Measurements from ENCODE around the gene IDH3B. TPM values are rescaled to one million over a fixed set of nuclear protein-coding genes. Genes with fewer than 3 reads are reported as not detected.

Gene IDH3B
- total RNA-seq, 4 donors from 2014 or later: 101 to 141 (median 116) TPM

DNA sequence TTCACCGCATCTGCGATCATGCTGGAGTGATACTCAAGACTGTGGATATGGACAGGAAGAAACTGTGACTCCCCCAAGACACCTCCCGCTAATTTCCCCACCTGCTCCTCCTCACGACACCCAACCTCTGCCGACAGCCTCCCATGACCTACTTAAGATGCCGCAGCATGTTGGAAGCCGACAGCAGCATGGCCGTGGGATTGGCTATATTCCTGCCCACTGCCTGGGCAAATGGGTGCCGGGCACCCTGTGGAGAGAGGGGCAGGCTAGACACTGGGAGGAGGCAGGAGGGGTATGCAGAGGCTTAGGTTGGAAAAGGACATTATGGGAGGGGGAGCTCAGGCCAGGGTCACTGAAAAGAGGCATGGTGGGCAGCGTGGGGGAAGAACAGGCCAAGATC is 4.5 kb downstream of the IDH3B start:
- Histone ChIP-seq H3K36me3 (peaks cover 3 to 87% (median 57%) of the 10 kb centered on the region in 3 donors), H3K9me3 (no peaks in the 10 kb centered on the region), H3K4me1 (peaks cover 0 to 27% (median 10%) of the 10 kb centered on the region in 4 donors), H3K4me3 (no peak overlapping the region), H3K27me3 (no peaks in the 10 kb centered on the region), H3K27ac (no peak overlapping the region)
- WGBS, 2 donors: 89 to 94% methylated on average over 10 of the region's 10 CpGs
- TF ChIP-seq, protein P1, sequence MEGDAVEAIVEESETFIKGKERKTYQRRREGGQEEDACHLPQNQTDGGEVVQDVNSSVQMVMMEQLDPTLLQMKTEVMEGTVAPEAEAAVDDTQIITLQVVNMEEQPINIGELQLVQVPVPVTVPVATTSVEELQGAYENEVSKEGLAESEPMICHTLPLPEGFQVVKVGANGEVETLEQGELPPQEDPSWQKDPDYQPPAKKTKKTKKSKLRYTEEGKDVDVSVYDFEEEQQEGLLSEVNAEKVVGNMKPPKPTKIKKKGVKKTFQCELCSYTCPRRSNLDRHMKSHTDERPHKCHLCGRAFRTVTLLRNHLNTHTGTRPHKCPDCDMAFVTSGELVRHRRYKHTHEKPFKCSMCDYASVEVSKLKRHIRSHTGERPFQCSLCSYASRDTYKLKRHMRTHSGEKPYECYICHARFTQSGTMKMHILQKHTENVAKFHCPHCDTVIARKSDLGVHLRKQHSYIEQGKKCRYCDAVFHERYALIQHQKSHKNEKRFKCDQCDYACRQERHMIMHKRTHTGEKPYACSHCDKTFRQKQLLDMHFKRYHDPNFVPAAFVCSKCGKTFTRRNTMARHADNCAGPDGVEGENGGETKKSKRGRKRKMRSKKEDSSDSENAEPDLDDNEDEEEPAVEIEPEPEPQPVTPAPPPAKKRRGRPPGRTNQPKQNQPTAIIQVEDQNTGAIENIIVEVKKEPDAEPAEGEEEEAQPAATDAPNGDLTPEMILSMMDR (IDR thresholded peaks at IDR 0.05): no peak
- no peak for TF ChIP-seq EP300 (IDR thresholded peaks at IDR 0.05)
- no peak for TF ChIP-seq POLR2A (IDR thresholded peaks at IDR 0.05)
- DNase-seq (ENCODE audit: low spot score in 2 of 2): no peak

DNA sequence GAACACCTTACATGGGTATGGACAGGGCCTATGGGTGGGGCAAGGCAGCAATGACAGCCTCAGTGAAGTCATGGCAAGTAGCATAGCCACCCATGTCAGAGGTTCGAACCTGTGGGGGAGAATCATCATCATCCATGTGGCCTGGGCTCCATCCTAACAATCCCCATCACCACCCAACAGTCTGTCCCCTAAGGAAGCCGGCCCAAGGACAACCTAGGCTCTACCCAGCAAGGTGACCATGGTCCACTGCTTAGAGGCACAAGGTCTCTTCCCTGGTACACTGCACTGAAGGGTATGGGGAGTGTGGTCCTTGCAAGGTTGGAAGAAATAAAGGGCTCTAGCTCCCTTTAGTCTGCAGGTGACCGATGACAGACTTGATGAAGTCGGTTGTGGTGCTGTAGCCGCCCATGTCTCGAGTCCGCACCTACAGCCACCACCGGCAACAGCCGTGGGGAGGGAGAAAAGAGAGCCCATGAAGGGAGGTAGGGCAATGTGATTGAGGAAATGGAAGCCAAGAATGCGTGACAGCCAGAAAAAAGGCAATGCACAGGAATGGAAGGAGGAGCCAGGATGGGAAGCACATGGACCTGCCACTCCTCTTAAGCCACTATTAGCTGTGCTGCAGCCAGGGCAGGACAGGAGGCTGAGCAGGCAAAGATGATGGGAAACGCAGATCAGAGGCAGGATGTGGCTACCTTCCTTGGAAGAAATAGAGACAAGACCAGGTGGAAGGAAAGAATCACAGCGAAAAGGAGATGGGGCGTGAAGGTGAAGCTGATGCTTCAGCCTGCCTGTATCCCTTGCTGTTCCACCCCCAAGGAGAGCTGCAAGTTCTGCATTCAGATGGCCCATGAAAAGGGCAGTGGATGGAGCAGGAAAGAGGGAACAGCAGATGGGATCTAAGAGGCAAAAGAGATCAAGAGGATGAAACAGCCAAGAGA is 5.3 kb downstream of the IDH3B start:
- 78 to 80% methylated on average over 13 of the region's 13 CpGs for WGBS, 2 donors
- no peak for DNase-seq (ENCODE audit: low spot score in 2 of 2)
- H3K27ac ChIP-seq: no peak overlapping the region
- peaks cover 3 to 94% (median 57%) of the 10 kb centered on the region in 3 donors for H3K36me3 ChIP-seq
- H3K4me3 ChIP-seq: no peak overlapping the region
- no peaks in the 10 kb centered on the region for H3K27me3 ChIP-seq
- peaks cover 0 to 33% (median 17%) of the 10 kb centered on the region in 4 donors for H3K4me1 ChIP-seq
- no peaks in the 10 kb centered on the region for H3K9me3 ChIP-seq
- TF ChIP-seq POLR2A (IDR thresholded peaks at IDR 0.05): no peak
- TF ChIP-seq, protein P1 (IDR thresholded peaks at IDR 0.05): no peak
- no peak for TF ChIP-seq EP300 (IDR thresholded peaks at IDR 0.05)

DNA sequence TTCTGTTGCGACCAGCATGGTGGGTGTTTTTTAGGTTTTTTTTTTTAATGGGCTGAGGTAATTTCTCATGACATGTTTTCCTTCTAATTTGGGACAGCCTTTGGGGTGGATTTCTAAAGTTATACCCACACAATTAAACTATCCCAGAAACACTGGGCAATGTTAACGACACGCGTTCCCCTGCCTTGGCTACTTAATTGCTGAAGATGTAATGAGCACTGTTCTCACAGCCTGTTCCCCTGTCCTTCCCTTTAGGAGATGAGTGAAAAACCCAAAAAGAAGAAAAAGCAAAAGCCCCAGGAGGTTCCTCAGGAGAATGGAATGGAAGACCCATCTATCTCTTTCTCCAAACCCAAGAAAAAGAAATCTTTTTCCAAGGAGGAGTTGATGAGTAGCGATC is 6.3 kb downstream of the IDH3B start:
- H3K9me3 ChIP-seq: no peaks in the 10 kb centered on the region
- H3K4me3 ChIP-seq: no peak overlapping the region
- no peak for DNase-seq (ENCODE audit: low spot score in 2 of 2)
- TF ChIP-seq, protein P1 (IDR thresholded peaks at IDR 0.05): no peak
- TF ChIP-seq POLR2A (IDR thresholded peaks at IDR 0.05) (no peak), EP300 (IDR thresholded peaks at IDR 0.05) (no peak)
- no peaks in the 10 kb centered on the region for H3K27me3 ChIP-seq
- H3K27ac ChIP-seq: no peak overlapping the region
- 89% methylated on average over 5 of the region's 5 CpGs for WGBS, 2 donors
- peaks cover 0 to 27% (median 14%) of the 10 kb centered on the region in 4 donors for H3K4me1 ChIP-seq
- peaks cover 3 to 88% (median 57%) of the 10 kb centered on the region in 3 donors for H3K36me3 ChIP-seq

DNA sequence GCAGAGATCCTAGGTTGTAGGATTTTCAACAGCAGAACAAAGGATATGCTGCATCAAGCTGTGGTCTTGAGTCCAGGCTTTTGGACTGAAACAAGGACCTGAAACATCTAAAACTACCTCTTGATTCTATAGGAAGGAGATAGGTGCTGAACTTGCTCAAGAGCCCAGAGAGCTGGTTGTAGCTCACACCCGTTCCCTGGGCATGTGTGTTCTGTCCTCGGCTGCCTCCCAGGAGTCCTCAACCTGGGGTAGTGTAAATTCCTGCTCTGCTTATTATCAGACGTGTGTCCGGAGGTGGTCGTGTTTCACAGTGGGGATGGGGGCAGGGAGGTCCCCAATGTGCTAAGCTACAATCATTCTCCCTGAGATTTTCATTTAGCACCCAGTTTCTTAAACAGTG is 6.8 kb downstream of the IDH3B start:
- H3K9me3 ChIP-seq: no peaks in the 10 kb centered on the region
- no peak overlapping the region for H3K27ac ChIP-seq
- no peaks in the 10 kb centered on the region for H3K27me3 ChIP-seq
- peaks cover 3 to 83% (median 57%) of the 10 kb centered on the region in 3 donors for H3K36me3 ChIP-seq
- no peak for DNase-seq (ENCODE audit: low spot score in 2 of 2)
- H3K4me1 ChIP-seq: peaks cover 0 to 22% (median 14%) of the 10 kb centered on the region in 4 donors
- H3K4me3 ChIP-seq: no peak overlapping the region
- 79 to 80% methylated on average over 5 of the region's 5 CpGs for WGBS, 2 donors
- TF ChIP-seq POLR2A (IDR thresholded peaks at IDR 0.05): no peak
- TF ChIP-seq, protein P1 (IDR thresholded peaks at IDR 0.05): no peak
- no peak for TF ChIP-seq EP300 (IDR thresholded peaks at IDR 0.05)

DNA sequence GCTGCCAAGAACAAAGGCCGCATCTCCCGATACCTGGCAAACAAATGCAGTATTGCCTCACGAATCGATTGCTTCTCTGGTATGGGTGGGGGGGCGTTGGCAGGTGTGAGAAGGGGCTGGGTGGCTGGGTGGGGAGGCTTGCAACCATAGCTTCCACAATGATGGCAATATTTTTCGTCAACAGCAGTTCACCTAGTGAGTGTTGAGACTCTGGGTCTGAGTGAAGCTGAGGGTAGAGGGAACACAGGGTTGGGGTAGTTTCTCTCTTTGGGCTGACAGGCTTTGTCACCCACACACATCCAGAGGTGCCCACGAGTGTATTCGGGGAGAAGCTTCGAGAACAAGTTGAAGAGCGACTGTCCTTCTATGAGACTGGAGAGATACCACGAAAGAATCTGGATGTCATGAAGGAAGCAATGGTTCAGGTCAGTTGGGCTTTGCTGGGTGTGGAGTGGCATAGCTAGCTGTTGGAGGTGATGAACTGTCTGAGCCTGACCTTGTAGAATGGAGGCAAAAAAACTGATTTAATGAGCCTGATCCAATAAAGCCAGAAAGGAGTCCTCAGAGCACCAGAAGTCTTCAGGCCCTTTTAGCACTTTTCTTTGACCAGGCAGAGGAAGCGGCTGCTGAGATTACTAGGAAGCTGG is 7.4 kb downstream of the IDH3B start:
- TF ChIP-seq, protein P1 (IDR thresholded peaks at IDR 0.05): no peak
- no peak for TF ChIP-seq POLR2A (IDR thresholded peaks at IDR 0.05)
- no peak for TF ChIP-seq EP300 (IDR thresholded peaks at IDR 0.05)
- H3K36me3 ChIP-seq: peaks cover 3 to 77% (median 57%) of the 10 kb centered on the region in 3 donors
- DNase-seq (ENCODE audit: low spot score in 2 of 2): no peak

More for the DNA sequence above, 7.4 kb downstream of the IDH3B start:
- peaks cover 0 to 18% (median 15%) of the 10 kb centered on the region in 4 donors for H3K4me1 ChIP-seq
- 91 to 93% methylated on average over 12 of the region's 12 CpGs for WGBS, 2 donors
- no peaks in the 10 kb centered on the region for H3K27me3 ChIP-seq
- no peaks in the 10 kb centered on the region for H3K9me3 ChIP-seq
- H3K27ac ChIP-seq: no peak overlapping the region
- H3K4me3 ChIP-seq: no peak overlapping the region
